HG02571 (cell line): ENCODE measurements around the gene HIGD1B.

ENCODE experiments used
- ATAC-seq: cut with Tn5 transposase; IDR thresholded peaks from one replicate; pipeline ENCODE4 v1.9.1; 2021; ENCODE audit warnings: mild to moderate bottlenecking, moderate library complexity; ENCODE audit not compliant: unreplicated experiment

The HIGD1B gene

GRCh38 chr17:44832805-44833204 is 14.9 kb upstream of the HIGD1B start:
- no peak for ATAC-seq

GRCh38 chr17:44837196-44837595 is 10.5 kb upstream of the HIGD1B start:
- no peak for ATAC-seq

GRCh38 chr17:44840274-44840673 is 7.4 kb upstream of the HIGD1B start:
- ATAC-seq: no peak

- ATAC-seq: no peak
Observed at GRCh38 chr17:44840936-44841335, 6.7 kb upstream of the HIGD1B start.

- ATAC-seq: no peak
Observed at GRCh38 chr17:44842748-44843147, 4.9 kb upstream of the HIGD1B start.

GRCh38 chr17:44844390-44844830 is 3.3 kb upstream of the HIGD1B start:
- no peak for ATAC-seq

- ATAC-seq: no peak
Observed at GRCh38 chr17:44846206-44846605, 1.5 kb upstream of the HIGD1B start.

- ATAC-seq: no peak
Observed at GRCh38 chr17:44848257-44848795, 643 bp downstream of the HIGD1B start.

GRCh38 chr17:44848961-44849489 is 1.3 kb downstream of the HIGD1B start:
- no peak for ATAC-seq

- no peak for ATAC-seq
Observed at GRCh38 chr17:44850025-44850424, 2.3 kb downstream of the HIGD1B start.

- no peak for ATAC-seq
Observed at GRCh38 chr17:44850612-44851011, 2.9 kb downstream of the HIGD1B start.

- no peak for ATAC-seq
Observed at GRCh38 chr17:44854192-44854591, 6.5 kb downstream of the HIGD1B start.

GRCh38 chr17:44859701-44860100 is 12.0 kb downstream of the HIGD1B start:
- no peak for ATAC-seq

- ATAC-seq: no peak
Observed at GRCh38 chr17:44862278-44862914, 14.7 kb downstream of the HIGD1B start.

GRCh38 chr17:44863061-44863918 is 15.6 kb downstream of the HIGD1B start:
- ATAC-seq: no peak

GRCh38 chr17:44864831-44865230 is 17.1 kb downstream of the HIGD1B start:
- ATAC-seq: no peak

- ATAC-seq: no peak
Observed at GRCh38 chr17:44865231-44865660, 17.6 kb downstream of the HIGD1B start.

GRCh38 chr17:44865931-44866330 is 18.2 kb downstream of the HIGD1B start:
- ATAC-seq: no peak

GRCh38 chr17:44867841-44868240 is 20.2 kb downstream of the HIGD1B start:
- ATAC-seq: no peak

GRCh38 chr17:44871556-44871955 is 23.9 kb downstream of the HIGD1B start:
- ATAC-seq: no peak

- ATAC-seq: no peak
Observed at GRCh38 chr17:44872131-44872768, 24.6 kb downstream of the HIGD1B start.
